Activated CD8-positive, alpha-beta memory T cell treated with anti-CD3 and anti-CD28 coated beads, Interleukin-2, amount 50 U/mL, for 48 hours (primary cell): ENCODE measurements around the gene SLC49A4.

ENCODE experiments used
- DNase-seq: peaks from one replicate; pipeline ENCODE4 v3.0.0-alpha.2; 2020

The SLC49A4 gene

GRCh38 chr3:122862381-122862780, 67.5 kb downstream of the SLC49A4 start:
- DNase-seq, result no peak

- no peak for DNase-seq
These were observed 69.6 kb downstream of the SLC49A4 start for GRCh38 chr3:122864498-122864897.

DNA sequence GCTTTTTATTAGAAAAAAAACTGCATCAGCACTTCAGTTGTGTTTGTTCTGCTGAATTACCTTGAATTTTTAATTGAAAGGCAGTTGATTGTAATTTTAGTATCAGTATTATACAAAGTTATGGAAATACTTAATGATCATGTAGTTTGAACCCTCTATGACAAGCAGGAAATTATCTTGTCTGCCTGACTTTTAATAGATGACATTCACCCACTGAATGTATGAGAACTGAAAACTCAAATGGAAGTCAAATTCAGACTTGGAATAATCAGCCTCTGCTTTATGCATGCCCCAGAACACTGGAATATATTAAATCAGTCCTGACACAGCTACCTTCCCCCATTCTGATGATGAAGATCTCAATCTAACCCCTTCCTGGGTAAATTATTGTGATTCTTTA, 73.5 kb downstream of the SLC49A4 start:
- DNase-seq, result no peak

DNA sequence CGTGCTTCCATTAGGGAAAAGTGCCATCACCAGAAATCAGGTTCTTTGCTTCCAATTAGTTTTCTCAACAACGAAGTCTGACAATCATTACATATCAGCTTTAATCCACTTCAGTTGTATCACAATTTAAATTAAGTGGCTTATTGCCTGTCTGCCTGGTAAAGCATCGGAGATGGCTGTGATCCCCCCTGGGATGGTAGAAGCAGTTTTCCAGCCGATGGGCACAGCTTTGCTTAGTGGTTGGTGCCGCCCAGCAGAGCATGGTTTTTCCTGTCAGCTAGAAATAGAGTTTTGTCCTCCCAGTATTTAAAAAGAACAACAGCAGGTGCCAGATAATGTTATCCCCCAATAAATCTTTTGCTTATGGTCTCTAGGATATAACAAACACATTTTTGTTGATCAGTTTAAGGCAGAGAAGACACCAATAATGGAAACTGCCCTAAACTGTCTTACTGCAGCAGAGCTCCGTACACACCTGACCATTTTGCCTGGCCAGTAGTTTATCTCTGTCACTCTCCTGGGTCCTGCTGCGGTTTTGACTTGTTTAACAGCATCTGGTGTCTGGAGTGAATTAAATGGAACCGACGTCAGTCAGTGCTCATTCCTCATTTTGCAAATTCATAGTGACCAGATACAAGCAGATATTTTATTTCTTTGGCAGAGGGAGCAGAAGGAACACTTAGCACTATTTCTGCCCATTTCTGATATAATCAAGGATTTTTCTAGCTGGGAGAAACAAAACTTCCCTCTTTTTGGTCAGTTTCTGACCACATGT, 79.1 kb downstream of the SLC49A4 start:
- DNase-seq, result no peak

- DNase-seq, result no peak
These were observed 80.8 kb downstream of the SLC49A4 start for GRCh38 chr3:122875547-122876127.

DNA sequence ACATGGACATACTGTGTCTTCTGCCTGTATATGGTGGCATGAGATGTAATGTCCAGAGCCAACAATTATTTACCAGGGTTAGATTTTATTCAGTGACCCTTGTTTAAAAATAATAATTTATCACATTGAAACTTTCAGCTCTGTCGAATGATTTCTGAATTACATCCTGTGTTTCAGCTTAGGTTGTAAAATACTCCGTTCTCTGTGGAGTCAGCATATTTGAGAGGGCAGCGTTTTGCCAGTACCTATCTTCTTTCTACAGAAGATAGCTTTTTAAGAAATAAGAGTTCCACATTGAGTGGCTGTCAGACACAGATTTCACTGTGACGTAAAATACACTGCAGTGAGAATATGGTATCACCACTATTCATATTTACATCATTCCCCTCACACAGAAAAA, 85.3 kb downstream of the SLC49A4 start:
- no peak for DNase-seq

- DNase-seq, result no peak
These were observed 85.8 kb downstream of the SLC49A4 start for GRCh38 chr3:122880624-122881023.

DNA sequence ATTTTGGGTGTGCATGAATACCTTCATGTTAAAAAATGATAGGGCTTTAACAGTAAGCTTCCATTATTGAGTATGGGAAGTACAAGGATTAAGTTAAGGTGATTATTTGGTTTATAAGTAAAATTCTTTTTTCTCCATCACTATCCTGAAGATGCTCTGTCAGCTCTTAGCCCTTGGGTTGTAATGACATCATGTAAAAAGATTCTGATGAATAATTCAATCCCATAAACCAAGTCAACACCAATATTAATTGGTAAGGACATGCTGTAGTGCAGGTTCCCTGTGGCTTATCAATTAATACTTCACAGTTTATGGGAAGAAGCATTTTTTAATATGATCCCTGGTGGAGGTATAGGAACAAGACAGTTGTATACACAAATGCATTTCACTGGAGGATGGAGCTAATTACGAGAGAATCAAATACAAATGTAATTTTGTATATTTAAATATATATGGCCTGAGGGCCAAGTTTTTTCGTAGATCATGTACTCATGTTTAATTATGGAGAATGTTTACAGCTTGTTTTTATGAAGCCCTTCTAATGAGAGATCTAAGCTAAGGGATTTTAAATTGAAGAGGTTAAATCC, 87.6 kb downstream of the SLC49A4 start:
- DNase-seq, result no peak

DNA sequence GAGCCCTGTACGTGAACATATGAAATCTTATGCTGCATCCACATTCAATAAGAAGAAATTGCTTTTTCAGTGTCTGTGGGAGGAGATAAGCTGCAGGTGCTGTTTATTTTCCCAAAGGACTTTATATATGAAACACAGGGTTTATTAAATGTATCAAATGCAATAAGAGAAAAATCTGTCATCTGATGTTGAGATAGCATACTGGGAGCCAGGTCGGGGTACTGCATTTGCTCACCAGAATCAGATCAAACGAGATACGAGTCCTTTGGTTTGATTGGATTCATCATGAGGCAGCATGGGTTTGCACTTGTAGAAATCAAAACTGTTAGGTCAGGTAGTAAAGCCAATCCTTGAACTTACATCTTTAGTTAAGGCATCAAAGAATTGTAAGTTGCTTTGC, 91.4 kb downstream of the SLC49A4 start:
- DNase-seq, result no peak

GRCh38 chr3:122886946-122887345, 92.1 kb downstream of the SLC49A4 start:
- DNase-seq, result no peak

GRCh38 chr3:122890077-122890719, 95.3 kb downstream of the SLC49A4 start:
- DNase-seq, result no peak

DNA sequence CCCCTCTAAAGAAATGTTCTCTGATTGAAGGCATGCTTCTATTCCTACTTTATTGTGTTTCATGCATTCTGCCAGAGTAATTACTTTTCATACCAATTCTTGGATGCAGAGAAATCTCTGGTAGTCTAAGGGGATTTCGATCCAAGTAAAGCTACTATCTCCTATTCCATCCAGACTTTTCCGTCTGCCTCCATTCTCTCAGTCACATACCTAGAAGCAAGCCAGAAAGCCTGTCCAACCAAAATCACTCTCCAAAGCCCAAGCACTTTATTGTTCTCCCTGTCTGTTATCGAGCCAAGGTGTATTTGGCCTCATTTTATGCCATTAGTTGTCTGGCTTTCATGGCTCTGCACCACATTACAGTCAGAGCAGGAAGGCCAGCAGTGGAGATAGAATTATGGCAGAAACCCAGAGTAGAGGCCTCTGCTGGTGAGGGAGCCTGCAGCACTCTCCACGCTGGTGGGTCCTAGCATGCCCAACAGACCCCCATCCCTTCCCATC, 95.9 kb downstream of the SLC49A4 start:
- DNase-seq, result no peak

DNA sequence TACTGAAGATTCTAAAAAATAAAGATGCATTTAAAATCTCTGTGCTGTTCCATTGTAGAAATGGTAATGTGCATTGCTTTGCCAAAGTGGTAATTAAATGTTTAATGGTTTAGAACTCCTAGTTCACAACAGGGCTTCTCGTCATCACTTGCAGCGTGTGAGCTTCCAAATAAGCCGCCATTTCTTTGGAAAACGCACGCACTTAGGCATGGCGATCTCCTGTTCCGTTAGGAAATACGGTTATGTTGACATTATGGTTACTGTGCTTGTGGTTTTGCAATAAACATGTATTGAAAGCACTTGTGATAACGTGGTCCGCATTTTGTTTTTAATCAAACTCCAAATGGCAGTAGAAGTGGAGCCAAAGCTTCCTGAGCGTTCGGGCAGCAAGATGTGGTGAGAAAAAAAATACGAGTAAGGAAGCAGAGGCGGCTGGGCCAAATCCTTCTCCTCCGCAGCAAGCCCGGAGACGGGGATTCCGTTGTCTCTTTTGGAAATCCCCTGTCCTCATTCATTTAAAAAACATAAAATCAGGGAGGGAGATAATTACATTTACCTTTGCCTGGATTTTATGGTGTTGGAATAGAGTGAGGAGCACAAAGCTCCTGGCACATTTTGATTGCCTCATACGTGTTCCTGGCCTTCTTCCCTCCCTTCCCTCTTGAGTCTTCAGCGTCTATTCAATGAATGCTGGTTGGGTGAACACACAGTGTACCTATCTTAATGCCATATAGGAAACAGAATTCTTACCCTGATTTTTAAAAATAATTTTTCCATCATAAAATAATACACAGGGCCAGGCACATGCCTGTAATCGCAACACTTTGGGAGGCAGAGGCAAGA, 97.5 kb downstream of the SLC49A4 start:
- DNase-seq, result no peak

DNA sequence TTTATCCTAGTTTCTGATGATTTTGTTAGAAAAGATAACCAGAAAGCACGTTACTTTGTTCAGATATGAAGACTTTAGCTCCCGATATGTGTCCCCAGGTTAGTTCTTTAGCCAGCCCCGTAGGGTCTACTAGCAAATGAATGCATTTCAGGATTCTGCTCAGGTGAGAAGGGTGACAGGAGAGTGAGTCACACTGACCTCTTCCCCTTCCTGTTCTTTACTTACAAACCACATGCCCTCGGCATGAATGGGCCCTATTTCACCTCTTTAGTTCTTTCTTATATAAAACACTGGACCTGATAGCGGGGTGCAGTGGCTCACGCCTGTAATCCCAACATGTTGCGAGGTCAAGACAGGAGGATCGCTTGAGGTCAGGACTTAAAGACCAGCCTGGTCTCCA, 98.4 kb downstream of the SLC49A4 start:
- no peak for DNase-seq

GRCh38 chr3:122893754-122894668, 99.1 kb downstream of the SLC49A4 start:
- DNase-seq, result no peak

GRCh38 chr3:122898298-122898697, 103.4 kb downstream of the SLC49A4 start:
- no peak for DNase-seq

- DNase-seq, result no peak
These were observed 107.5 kb downstream of the SLC49A4 start for GRCh38 chr3:122902326-122902725.

- DNase-seq, result no peak
These were observed 108.3 kb downstream of the SLC49A4 start for GRCh38 chr3:122903171-122903570.

DNA sequence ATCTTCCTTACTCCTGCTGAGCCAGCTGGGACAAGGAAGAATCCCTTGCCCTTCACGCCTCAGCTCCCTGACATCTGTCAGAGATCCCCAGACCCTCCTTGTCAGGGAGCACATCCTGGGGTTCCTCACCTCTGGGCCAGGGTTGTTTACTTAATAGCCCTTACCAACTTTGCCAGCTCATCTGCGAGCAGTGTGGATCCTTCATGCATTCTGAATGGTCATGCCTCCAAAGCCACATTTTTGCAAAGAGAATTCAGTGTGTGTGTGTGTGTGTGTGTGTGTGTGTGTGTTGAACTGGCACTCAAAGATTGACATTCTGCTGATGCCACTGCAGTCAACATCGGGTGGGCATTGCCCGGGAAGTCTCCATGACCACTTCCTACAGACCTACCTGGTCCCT, 112.6 kb downstream of the SLC49A4 start:
- DNase-seq, result no peak

- no peak for DNase-seq
These were observed 113.4 kb downstream of the SLC49A4 start for GRCh38 chr3:122908251-122908650.

DNA sequence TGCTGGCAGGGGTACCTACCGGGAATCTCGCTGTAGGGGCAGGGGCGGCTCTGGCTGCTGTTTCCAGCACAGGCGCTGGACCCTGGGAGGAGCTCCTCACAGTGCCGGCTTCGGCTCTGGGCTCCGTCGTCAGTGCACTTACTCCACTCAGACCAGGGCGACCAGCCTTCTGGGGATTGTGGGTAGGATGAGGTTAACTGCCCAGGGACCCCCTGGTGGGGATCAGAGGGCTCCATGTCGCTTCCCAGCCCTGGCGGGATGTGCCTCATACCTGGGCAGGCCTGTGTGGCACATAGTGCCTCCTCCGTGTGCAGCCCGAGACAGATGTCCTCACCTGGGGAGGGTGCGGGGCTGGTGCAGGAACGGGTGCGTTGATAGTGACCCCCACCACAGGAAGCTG, 117.0 kb downstream of the SLC49A4 start:
- no peak for DNase-seq
